ENCODE data around the gene DEDD2. TPM values are rescaled to one million over a fixed set of nuclear protein-coding genes. Genes with fewer than 3 reads are reported as not detected.

Gene DEDD2, protein sequence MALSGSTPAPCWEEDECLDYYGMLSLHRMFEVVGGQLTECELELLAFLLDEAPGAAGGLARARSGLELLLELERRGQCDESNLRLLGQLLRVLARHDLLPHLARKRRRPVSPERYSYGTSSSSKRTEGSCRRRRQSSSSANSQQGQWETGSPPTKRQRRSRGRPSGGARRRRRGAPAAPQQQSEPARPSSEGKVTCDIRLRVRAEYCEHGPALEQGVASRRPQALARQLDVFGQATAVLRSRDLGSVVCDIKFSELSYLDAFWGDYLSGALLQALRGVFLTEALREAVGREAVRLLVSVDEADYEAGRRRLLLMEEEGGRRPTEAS
- total RNA-seq = 18.2 and 26.5 TPM in 2 replicates

DNA sequence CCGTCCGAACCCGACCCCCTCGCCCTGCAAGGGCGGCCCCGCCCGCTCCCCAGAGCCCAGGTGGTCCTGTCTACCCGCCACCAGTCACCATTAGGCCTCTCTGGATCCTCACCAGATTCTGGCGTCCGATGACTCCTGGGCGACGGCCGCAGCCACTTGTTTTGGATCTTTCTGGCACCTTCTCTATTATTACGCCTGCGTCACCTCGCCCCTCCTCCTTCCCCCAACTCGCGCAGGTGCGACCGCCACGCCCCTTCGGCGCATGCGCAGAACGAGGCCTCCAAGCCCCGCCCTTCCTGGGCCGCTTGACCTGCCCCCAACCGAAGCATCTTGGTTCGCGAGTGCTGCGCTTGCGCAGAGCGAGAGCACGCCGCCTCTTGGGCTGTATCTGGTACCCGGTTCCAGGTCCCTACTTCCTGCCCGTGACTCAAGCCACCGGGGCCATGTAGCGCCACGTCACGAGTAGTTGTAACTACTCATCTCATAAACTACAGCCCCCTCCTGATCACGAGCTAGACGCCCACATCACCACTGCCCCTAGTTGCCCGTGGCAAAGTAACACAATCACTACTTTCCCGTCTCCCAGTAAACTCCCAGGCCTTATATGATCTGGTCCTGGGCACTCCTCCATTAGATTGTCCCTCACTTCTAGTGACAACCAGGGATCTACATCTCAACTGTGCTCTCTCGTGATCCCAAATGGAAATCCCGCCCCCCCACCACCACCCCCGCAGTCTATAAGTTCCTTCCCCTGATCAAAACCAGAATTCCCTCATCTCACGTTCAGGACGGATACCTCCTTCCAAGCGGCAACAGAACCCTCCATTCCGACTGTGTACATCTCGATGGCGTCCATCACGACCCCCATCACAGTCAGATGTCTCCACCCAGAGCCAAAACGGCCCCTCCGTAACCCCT is at the start of gene DEDD2:
TSS of gene DEDD2 (minus strand) at position 158 of the 918 bp plus-strand sequence. CDS start 670 bp downstream, outside the sequence.

DNA sequence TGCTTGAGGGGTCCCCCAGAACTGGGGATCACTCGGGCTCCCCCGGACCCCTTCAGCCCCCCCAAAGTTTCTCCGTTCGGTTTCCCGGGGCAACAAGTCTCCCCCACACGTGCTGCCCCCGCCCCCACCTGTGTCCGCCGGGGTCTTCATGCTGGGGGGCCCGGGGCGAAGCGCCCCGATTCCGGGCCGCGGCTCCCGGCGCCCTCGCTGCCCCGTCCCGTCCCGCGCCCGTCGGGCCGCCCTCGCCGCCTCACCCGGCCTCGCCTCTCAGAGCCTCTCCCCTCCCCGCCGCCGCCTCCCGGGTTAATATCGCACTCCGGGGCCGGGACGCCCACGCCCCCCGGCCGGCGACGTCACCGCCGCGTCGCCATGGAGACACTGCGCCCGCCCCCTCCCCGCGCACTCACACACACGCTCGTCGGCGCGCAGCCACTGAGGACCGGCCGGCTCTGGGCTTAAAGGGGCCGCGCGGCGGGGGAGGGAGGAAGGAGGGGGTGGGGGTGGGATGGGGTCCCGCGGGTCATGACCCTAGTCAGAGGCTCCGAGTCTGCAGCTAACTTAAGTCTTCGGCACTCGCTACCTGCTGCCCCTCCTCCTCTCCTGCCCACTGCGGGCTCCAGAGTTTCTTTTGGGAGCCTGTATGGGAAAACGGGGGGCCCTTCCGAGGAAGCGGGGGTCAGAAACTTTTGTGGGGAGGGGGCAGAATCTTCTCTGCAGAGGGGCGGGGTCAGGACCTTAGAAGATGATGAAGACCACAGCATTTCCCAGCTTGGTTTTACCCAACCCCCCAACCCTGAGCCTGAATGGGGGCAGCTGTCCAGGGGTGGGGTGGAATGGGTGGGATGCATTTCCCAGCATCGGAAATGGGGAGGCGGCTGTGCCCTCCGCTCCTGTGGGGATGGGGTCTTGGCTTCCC is 37.6 kb upstream of the DEDD2 start, which contains the start of gene ERF:
TSS of gene ERF (minus strand) at position 279 of the 916 bp plus-strand sequence. CDS start at position 150, 129 bp downstream.

DNA sequence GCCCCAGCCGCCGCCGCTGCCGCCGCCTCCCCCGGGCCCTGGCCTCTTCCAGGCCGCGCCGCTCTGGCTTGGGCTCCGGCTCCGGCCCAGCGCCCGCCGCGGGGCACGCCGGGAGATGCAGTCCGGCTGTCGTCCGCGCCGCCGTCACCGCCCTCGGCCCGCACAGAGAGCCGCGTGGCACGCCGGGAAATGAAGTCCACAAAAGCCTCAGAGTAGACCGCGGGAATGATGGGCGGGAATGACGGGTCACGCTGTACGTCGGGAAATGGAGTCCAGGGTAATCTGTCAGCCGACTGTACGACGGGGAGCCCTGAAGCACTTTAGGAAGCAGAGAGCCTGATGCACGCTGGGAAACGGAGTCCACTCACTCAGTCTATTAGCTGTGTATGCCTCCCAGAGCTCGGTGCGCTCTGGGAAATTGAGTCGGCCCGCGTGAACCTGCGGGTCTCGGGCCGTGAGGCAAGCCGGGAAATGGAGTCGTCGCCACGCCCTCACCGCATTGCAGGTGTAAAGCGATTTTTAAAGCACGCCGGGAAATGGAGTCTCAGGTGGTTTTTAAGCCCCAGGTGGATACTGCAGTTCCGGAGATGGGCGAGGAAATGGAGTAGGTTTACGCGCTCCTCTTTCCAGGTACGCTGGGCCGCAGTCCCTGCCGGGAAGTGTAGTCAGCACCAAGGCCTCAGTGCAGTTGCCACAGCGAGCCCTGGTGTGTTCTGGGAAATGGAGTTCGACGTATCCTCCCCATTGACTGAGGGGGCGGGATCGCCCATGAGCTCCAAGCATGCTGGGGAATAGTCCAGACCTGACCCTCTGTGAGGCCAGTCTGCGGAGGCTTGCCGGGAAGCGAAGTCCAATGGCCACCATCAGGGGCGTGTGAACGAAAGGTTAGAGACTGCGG is 25.3 kb upstream of the DEDD2 start, which contains the start of gene GSK3A:
TSS of gene GSK3A (minus strand) at position 91 of the 898 bp plus-strand sequence. CDS start 137 bp downstream, outside the sequence.

DNA sequence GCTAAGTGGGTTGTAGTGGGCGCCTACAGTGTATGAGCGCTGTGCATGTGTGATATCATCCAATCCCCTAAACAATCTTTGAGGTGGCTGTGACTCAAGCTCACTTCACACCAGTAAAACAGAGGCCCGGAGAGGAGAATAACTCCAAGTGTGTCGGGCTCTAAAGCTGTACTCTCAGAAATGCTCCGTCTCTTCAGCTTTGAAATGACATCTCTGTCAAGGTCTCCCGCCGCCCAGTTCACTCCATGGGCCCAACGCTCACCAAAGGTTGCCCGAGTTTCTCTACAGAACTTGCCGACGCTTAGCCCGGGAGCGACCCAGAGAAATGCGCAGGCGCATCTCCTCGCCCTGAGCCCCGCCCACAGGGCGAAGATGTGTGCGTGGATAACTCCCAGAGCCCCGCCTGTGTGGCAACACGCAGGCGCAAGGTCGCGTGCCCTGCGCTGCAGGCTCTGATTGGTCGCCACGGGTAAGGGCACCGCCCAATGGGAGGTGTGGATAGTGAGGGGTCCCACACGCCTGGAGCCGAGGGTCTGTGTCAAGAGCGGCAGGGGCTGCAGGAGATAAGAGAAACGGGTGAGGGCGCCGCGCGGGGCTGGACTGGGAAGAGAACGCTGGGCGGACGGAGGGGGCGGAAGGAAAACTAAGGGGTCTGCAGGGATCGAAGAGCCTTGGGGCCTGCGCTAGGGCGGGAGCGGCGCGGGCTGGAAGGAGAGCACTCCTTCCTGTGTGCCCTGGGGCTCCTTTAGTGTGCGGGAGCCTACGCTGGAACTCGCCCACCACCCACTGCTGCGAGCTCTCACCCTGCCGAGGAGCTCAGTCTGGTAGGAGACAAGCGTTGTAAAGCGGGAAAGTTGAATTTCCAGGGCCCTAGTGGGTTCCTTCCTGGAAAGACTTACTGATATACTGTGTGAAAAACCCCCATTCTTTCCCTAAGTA is 2.6 kb upstream of the DEDD2 start, which contains the start of gene ZNF526:
TSS of gene ZNF526 (plus strand) at position 501 of the 939 bp plus-strand sequence. CDS start 4,092 bp downstream, outside the sequence.

Other genes starting within 250 kb of the DEDD2 start
- gene ATP1A3, start 223.4 kb downstream of the DEDD2 start, total RNA-seq = under 0.01 TPM in 1 of 2 replicates, not detected in the other
- 0.19 and 0.28 TPM in 2 replicates for gene GRIK5, start 147.5 kb downstream of the DEDD2 start, total RNA-seq
- gene ZNF574, start 141.5 kb downstream of the DEDD2 start, total RNA-seq = 7.6 and 12.7 TPM in 2 replicates
- gene POU2F2, start 85.2 kb downstream of the DEDD2 start, total RNA-seq = 0.19 and 0.56 TPM in 2 replicates
- 7.6 and 10.4 TPM in 2 replicates for gene ZNF526, start 2.6 kb upstream of the DEDD2 start, total RNA-seq
- gene GSK3A, start 24.9 kb upstream of the DEDD2 start, total RNA-seq = 9.9 and 15.1 TPM in 2 replicates
- 18.6 and 23.2 TPM in 2 replicates for gene ERF, start 37.5 kb upstream of the DEDD2 start, total RNA-seq
- 14.2 and 17.2 TPM in 2 replicates for gene CIC, start 51.6 kb upstream of the DEDD2 start, total RNA-seq
- 0.19 and 0.28 TPM in 2 replicates for gene PRR19, start 84.5 kb upstream of the DEDD2 start, total RNA-seq
- gene PAFAH1B3, start 84.9 kb upstream of the DEDD2 start, total RNA-seq = 6.2 and 26.1 TPM in 2 replicates
- gene TMEM145, start 95.6 kb upstream of the DEDD2 start, total RNA-seq = under 0.01 TPM in 1 of 2 replicates, not detected in the other
- gene MEGF8, start 108.0 kb upstream of the DEDD2 start, total RNA-seq = 15.7 and 24.2 TPM in 2 replicates
- gene CNFN, start 172.6 kb upstream of the DEDD2 start, total RNA-seq = not detected in 2 replicates
- gene LIPE, start 209.7 kb upstream of the DEDD2 start, total RNA-seq = 1.4 and 4.2 TPM in 2 replicates
- not detected in 2 replicates for gene CXCL17, start 225.3 kb upstream of the DEDD2 start, total RNA-seq